HG02973 (cell line): ENCODE data around the gene PGA3.
"Not testable (repeated sequence)": the region's sequence is repeated elsewhere in the genome, so short reads cannot be mapped to it uniquely, and the experiment has no call there.

Source experiments
- ATAC-seq: cut with Tn5 transposase; IDR thresholded peaks from one replicate; pipeline ENCODE4 v1.9.1; 2021; ENCODE audit warnings: moderate library complexity; ENCODE audit not compliant: unreplicated experiment

The PGA3 gene

DNA sequence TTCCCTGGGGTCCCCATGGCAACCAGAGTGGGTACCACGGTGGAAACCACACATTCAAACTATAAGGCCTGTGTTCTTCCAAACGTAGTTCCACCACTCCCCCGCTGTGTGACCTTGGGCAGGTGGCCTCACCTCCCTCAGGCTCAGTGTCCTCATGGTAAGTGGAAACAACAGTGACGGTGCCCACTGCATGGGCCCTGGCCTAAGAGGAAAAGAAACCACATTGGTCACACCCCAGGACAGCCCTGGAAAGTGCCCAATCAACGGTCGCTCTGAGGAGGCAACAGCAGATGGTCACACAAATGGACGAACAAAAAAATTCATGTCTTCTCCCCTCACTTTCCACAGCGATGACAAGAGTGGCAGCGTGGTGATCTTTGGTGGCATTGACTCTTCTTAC, 44.8 kb downstream of the PGA3 start:
- ATAC-seq = not testable (repeated sequence)

DNA sequence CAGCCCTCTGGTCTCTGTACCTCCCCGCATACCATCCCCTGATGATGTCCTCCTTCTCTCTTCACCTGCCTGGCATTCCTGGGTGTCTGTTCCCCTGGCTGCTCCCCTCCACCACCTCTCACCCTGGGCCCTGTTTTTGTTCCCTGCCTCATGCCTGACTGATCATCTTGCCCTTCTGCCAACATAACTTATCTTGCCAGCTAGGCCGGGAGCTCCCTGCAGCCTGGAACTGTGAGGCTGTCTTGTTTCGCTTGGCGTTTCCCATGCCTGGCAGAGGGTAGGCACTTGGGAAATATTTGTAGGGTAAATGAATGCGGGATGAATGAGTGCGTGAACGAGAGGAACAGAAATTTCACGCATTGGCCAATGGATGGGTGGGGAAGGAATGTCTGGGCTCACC, 45.9 kb downstream of the PGA3 start:
- ATAC-seq = not testable (repeated sequence)

- not testable (repeated sequence) for ATAC-seq
Measured at GRCh38 chr11:61250796-61251765, 47.8 kb downstream of the PGA3 start.

DNA sequence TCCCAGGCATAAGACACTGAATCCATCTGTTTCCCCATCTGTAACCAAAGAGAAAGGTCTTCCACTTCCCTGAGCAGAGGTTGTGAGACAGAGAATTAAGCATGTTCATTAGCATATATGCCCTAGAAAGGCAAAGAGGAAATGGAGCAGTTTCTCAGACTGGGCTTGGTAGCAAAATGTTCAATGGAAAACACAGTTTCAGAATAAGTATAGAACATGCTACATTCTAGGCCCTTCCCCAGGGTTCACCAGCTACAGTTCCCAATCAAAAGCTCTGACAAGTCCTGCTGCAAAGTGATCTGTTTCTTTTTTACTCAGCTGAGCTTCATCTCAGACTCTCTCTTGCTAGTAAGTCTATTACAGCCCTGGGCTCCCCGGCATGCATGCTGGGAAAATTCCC, 49.0 kb downstream of the PGA3 start:
- ATAC-seq = not testable (repeated sequence)

DNA sequence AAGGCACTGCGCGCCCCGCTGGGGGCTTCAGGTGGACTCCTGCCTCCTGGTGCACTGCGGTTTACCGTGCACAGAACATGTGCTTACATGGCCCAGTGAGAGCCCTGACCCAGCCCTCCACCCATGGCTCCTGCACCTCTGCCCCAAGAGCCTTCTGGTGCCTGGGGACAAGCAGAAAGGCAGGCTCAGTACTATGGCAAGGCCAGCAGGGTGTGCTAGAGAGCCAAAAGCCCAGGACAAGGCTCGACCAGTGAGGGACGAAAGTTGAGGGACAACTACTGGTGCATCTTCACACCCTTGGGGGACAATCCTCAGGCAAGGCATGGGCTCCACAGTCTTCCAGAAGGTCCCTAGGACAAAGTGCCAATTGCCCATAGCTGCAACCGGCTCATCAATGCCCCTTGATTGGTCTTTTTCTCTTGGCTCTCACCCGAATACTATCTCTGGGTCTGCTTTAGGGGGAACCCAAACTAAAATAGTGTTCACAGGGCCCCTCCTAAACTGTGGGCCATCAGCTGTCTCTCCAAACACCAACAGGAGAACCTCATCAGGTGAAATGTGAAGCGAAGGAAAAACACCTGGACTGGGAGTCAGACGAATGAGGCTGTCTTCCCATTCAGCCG, 51.2 kb downstream of the PGA3 start:
- ATAC-seq = no peak

GRCh38 chr11:61256710-61257482, 53.6 kb downstream of the PGA3 start:
- ATAC-seq = no peak

- ATAC-seq = no peak
Measured at GRCh38 chr11:61258546-61258945, 55.2 kb downstream of the PGA3 start.

DNA sequence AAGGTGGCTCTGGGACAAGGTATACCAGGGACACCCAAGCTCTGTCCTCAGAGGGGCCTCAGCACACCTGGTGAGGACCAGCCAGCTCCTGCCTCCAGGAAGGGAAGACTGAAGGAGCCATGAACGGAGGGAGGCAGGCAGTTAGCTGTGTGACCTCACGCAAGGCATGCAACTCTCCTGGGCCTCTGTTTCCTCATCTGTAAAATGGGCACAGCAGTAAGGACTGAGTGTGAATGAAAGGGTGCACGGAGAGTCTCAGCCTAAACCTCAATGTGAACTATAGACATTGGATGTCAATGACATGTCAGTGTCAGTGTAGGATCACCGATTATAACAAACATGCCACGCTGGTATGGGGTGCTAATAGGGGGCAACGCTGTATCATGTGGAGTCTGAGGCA, 56.0 kb downstream of the PGA3 start:
- no peak for ATAC-seq
